Activated CD8-positive, alpha-beta memory T cell treated with anti-CD3 and anti-CD28 coated beads, Interleukin-2, amount 50 U/mL, for 24 hours (primary cell): Measurements from ENCODE around the gene SORCS1.

Experiments used
- DNase-seq: peaks from one replicate; pipeline ENCODE4 v3.0.0-alpha.2; 2020; ENCODE audit errors: extremely low read depth

The SORCS1 gene

DNA sequence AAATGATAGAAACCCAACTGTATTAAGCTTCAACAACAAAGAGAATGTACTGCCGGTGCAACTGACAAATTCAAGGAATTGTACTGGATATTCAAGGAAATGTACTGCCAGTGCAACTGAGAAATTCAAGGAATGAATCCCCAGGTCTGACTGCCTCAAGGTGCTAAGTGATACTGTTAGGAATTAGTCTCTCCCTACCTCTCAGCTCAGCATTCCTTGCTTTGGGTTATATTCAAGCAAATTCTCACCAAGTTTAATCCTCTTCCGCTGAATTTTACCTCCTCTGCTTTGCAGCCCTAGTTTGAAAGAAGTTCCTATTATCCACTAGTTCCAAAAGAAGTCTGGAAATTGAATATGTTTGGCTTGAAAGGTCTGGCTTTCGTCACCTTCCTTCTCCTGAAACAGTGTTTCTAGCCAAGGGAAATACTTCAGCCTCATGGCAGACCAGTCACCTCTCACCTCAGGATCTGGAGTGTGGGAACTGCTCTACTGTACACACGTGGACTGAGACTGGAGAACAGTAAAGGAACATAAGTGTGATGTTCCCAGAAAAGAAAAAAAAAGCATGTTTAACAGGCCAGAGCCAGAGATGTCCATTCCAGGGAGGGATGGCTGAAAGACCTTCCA is 60.4 kb downstream of the SORCS1 start:
- DNase-seq = no peak

DNA sequence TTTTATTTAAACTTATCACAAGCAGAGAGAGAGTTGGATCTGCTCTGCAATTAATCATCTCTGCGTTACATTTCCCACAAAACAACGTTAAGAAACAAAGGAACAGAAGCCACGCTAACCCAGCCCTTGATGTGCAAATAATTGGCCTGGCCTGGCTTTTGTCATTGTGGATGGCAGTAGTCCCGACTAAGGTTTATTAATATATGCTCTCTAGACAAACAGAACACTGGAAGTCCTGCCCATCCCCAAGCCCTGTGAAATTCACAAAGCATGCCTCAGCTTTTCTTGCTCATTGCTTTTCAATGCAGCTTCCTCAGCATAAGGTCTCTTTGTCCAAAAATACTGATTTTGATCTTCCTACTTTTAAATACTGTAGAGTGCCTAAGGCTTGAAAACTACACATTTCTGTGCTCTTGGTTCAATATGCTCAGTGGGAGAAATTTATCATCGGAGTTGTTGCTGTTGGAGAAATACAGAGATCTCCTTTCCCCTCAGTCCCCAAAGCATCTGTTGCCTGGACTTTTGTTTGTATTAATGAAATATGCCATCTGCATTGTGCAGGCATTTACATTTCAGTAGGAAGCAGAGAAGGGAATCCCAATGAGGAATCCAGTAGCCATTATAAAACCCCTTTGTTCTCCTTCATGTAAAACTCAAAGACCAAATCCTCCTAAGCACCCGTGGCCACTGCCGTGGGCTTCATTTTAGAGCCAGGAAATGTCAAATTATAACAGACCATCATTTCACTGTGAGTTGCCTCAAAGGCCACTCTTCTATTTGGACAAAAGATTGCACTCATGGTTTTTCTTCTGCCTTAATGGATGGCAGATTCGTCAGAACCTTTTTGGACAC is 61.1 kb downstream of the SORCS1 start:
- DNase-seq = no peak

DNA sequence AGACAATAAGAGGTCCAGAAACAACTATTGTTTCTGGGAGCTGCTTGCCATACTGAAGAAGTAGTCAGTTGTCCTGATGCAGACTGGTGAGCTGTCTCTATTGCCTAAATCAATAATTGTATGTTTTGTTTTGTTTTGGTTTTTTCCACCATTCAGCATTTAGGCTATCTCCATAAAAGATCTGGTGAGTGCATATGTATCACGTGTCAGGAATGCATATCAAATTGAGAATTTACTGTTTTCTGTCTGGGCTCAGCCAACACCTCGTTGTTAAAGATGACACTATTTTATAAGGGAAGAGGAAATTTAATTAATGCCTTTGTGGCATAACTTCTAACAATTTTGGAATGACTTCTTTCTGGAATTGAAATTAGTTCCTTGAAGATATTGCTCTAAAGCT is 66.2 kb downstream of the SORCS1 start:
- DNase-seq = no peak

DNA sequence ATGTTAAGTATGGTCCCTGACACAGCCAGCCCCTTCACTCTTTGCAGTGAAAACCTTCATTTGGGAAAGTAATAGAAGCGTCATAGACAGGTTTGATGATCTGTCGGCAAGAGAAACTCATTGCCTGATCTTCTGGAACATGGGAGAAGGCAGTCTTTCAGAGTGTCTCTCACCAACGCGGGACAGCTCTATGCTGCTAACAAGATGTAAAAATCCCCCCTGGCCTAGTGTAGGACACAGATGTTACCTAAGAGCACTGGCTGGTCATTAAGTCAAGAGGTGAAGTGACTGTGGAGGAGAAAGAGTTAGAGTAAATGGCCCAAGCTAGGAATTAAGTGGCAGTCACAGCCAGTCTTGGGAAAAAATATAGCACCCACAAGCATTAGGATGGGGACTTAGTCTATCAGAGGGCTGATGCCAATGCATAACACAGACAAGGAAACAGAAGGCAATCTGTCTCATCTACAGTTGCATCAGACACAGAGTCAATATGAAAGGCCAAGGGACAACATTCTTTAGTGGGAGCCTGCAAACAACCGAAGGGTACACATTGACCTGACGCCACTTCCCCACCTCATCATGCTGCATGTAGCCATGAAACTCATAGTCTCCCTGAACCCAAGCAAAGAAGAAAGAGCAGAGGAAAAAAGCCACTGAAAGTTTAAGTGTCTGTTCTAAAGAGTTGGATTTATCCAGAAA is 69.5 kb downstream of the SORCS1 start:
- no peak for DNase-seq

DNA sequence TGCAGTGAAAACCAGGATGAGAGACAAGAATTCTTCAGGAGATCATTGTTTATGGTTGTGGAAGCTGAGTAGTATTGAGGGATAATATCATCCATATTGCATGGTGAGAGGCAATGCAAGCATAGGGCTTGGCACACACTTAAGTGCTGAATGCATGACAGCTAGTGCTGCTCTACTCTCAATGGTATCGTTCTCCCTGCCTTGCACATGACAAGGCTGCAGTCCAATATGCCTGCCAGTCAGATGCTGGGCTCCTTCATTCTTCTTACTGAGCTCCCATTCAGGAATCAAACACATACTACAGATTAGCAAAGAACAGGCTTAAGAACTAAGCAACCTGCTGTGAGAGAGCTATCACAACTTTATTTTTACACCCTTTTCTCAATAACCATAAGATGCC is 72.2 kb downstream of the SORCS1 start:
- DNase-seq = no peak

DNA sequence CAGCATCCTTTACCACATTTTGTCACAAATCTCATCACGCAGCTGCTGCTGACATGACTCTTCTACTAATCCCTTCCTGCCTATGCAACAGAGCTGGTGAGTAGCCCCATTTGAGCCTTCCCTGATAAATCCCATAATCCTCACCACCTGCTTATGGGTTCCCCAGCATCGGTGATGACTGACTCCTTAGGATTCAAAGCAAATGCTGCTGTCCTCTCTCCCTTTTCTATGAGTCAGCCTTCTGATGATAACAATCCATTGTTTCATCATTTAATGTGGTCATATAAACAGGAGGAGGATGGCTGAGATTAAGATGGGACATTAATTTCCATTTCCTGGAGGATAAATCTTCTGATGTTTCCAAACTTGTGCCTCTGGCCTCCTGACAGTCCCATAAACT is 73.4 kb downstream of the SORCS1 start:
- DNase-seq = no peak

DNA sequence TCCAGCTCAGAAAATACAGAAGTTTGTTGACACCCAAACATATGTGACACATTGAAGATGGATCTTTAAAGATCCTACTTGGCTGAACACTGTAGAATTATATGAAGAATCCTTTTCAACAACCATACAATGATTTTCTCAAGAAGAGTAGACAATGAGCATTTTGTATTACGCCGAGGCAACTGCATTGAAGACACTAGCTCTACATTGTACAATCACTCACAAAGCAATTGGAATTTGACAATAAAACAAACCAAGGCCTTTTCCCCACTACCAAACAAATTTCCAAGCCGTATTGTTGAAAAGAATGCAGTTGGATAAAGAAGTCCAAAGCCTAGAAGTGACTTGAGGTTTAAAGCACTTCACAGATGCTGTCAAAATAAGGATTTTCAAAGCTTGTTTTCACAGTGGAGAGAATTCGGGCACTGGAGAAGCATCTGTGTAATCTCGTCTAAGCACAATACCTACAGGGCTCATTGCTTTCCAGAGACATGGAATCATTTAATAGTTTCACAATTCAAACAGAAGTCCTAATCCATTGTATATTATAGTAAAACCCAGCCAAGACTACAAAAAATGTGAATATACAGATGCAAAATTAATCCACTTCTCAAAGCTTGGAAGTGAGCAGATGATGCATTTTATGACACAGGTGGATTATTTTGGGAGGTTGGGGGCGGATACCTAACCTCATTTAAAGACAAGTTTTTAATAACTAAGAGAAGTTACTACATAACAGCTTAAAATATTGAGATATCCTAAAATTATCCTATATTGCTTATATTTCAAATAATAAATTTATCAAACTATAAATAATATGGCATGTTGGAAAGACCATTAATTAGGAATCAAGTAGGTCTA is 78.6 kb downstream of the SORCS1 start:
- DNase-seq = no peak

DNA sequence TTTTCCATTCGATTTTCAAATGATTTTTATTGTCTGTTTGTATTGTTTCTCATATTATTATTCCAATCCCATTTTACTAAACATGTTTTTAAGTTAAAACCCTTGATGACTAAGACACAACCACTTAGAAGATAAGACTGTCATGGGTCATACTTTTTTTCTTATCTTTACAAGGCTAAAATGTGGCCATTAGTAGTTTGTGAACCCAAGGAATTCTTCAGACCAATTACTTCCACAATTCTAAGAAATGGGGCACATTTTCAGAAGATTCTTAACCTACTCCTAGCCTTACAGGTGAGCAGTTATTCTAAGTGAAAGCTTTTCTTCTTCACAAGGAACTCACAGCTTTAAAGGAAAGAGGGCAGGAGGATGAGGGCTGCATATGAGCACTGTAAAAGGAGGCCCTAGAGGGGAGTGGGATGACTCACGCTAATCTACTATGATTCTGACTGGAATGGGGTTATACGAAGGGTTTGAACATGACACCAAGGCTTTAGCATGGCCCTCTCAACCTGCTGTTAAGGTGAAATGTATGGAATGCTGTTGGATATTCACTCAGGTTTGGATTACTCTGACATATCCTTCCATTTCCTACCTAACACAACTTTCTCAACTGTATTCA is 81.0 kb downstream of the SORCS1 start:
- DNase-seq = no peak

DNA sequence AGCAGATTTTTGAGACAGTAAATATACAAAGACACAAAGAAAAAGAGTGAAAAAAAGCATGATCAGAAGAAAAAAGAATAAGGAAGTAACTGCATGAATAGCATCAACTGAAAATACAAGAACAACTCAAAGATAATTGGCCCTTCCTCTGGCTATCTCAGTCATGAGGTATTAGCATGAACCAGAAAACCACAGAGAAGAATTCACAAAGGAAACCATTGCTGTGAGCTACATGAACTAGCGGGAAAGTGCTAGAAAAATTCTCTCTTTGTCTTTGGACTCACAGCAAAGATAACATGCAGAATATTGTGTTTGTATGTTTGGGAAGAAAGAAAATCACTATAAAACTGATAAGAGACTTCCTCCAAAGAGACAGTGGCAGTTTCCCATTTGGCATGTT is 82.9 kb downstream of the SORCS1 start:
- no peak for DNase-seq

DNA sequence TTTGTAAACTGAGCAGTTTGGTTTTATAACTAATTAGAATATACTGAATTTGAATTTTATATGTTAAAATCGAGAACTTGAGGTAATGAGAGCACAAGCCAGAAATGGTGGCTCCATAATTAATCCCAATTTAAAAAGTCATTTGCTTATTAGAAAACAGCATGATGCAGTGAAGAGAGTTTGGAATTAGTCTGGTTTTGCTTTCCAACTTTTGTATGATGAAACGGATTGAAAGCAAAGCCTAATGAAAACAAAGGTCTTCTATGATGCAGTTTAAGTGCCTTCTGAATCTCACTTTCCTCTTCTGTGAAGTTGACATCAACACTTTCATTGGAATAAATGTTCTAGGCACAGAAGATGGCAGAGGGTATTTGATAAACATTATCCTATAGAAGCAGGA is 89.4 kb downstream of the SORCS1 start:
- no peak for DNase-seq

DNA sequence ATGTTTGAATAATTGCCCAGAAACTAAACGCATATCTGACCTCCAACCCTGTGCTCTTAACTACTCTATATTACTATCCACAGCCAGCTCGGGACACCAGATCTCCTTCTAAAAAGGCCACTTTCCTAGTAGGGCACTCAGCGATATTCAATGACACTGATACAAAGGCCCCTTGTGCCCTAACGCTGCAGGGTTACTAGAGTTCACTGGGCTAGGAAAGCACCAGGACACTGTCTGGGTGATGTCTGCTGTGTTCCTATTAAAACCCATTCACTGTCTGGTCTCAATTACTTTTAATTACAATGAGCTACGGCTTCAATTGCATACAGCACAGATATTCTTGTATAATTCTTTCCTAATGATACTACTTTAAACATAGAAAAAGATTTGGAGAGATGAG is 91.7 kb downstream of the SORCS1 start:
- no peak for DNase-seq

DNA sequence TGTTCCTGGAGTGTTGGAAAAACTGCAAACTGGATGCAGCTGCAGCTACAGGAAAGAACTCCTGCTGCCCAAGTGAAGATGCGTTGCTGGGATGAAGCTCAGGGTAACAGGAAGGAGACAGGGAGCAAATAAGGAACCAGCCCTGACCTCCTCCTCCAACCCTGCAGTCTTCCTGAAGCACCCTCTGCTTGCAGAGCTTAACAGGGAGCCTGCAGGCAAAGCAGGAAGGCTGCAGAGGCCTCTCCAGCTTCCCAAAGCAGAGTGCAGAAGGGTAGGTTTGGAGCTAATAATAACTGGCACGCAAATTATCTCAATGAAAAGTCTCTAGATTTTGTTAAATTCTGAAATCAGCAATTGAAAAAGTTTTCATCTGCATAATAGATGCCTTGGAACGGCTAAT is 92.5 kb downstream of the SORCS1 start:
- DNase-seq = no peak

DNA sequence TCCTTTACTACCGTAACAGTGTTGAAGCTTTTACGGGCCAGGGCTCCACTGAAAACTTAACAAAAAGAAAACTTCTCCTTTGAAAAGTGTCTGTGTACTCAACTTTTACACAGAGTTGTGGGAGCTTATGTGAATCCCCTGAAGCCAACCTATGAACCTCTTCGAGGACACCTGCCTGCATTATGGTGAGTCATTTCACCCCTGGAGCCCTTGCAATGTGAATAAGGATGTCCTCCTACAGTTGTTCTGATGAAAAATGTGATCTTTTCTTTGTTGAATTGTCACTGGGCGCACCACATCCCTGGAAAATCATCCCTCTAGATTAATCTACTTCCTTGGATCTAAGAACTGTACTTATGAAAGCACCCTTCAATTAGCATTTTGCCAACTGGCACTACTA is 93.2 kb downstream of the SORCS1 start:
- no peak for DNase-seq

DNA sequence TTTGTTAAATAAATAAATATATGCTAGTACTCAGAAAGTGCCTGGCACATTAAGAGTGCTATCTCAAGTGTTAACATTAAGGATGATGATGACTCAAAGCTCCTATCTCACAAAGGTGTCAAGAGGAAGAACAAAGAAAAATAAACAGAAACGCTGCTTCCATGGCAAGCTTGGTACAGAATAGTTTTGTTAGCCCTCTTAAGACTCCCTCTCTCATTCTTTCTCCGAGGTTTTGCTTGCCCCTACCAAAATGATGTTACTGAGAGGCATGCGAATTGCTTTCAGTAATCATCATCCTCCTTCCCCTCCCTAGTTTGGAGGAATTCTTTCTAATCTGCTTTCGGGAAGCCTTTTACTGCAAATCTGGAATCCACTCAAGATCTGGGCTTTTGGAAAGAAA is 96.7 kb downstream of the SORCS1 start:
- no peak for DNase-seq

DNA sequence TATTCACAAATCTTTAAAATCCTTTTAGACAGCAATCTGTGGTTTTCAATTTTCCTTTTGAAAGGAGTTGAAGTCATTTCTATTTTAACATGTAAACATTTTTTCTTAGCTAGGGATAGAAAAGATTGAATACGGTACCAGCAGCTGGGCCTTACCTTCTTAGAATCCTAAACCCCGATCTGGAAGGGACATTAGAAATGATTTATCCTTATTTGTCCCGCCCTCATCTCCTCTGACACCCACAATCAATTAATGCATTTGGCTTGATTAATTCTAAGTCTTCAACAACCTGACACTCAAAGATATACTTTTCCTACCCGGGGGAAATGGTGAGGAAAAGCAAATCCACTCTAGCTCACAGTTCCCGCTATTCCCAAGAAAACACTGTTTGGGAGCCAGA is 100.4 kb downstream of the SORCS1 start:
- no peak for DNase-seq

DNA sequence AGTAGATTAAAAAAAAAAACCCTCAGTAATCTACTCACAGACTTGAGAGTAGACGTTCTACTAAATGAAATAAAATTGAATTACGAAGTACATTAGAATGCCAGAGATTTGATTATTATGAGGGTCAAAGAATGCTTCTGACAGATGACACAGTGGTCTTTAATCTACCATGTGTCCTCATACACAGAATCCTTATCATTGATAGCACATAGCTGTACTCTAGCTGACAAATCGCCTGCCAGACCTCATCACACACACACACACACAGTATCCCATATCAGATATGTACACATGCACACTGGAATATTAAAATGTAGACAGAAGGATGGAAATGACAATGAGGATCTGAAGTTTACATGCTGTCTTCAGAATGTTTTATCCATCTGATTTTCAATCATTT is 104.6 kb downstream of the SORCS1 start:
- DNase-seq = no peak

DNA sequence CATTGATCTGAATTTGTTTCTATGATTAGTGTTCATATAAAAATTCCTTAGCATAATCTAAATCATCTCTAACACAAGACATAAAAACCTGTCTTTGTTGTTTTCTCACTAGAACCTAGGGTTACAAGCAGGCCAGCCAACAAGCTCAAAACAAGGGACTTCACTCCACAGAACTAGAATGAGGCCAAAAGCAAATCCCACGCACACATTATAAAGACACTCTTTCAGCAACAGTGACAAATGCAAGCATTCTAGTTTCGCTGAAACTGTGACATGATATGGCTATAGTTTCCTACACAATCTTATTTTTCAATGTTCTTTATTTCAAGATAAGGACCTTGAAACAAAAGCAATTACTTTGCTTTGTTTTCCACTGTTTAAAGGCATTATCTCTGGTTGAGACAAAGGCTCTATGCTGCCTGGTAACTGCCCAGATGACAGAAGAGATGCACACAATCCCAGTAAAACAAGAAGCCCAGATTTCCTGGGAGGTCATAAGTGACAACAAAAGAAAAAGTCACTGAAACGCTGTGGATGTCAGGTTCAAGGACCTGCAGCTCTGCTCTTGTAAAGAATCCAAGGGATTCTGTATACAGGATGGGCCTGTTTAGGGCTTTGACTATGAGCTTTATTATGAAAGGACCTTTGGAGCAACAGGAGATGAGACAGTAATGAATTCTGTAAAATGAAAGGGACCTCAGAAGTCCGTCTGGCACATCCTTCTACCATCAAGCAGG is 105.3 kb downstream of the SORCS1 start:
- no peak for DNase-seq

DNA sequence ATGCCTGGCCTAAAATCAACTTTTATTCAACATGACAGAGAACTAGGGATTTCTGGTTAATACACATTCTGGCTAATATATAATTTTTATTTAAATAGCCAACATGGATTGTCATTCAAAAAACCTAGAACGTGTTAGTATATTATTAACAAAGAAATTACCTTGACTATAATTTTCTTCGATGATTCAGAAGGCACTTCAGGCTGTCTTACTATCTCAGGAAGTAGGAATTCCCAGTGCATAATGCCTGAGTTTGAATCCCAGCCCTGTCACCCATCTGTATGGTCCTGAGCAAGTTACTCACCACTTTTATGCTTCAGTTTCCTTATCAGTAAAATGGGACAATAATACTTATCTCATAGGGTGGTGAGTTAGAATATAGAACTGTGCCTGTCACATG is 106.2 kb downstream of the SORCS1 start:
- no peak for DNase-seq

DNA sequence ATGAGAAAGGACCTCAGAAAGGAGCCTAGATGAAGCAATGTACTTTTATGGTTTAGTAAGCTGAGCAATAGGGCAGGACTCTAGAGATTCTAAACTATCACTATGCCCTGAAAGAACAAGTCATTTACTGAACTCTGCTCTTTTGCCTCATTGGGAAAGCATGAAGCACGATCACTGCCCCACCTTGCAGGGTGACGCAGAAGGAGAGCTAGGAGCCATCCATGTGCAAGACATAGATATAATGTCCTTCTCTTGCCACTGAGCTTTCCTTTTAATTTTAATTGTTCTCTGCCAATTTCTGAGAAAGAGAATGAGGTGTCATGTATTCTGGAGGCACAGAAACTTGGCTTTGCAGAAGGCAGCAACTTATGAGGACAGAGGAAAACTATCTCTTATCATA is 108.3 kb downstream of the SORCS1 start:
- DNase-seq = no peak

DNA sequence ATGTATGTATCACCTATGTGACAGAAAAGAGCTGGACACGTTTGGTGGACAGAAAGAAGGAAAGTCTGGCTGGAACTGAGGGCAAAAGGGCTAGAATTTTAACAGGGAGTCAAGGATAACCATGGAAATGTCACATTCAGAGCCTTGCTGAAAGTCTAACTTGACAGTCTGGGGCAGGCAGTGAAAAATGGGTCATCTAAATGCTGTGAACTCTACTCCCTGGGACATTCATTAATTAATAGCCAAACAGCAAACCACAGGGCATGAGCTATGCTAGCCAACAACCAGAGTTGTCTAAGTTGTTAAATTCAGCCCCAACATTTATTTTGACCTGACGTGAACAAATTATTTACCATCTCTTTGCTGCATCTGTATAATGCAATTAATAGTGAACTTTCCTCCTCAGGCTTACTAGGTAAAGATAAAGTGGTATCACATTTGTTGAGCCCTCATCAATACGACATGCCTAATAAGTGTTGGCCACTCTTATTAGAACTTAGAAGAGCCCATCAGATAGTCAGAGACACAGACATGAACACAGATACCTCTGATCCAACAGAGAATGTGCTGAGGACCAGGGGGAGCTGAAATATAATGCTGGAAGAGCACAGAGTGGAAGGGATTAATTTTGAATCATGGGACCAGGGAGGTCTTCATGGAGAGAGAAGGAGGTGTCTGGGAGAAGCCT is 109.9 kb downstream of the SORCS1 start:
- no peak for DNase-seq
